ENCODE data around the gene DYNC1LI2.

Gene DYNC1LI2

DNA sequence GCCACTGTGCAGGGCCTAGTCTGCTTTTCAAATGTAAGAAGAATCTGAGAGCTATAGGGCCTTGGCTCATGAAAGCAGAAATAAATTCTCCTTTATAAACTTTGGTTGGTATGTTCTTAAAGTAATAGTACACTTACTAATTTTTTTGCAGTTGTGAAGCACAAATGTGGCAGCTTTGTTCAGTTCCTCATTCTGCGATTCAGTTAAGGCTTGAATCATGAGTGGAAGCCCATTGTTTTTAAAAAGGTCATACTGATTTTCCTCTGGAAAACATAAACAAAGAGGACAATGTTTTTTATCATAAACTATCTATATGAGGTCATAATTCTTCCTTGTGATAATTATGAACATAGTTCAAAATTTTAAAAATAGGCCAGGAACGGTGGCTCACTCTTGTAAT is 23.6 kb upstream of the DYNC1LI2 start:
- no peaks in the 10 kb centered on the region for H3K79me1 ChIP-seq (ENCODE audit: low read depth, low read length)
- H3K4me3 ChIP-seq (ENCODE audit: low read length in 2 of 2), result no peak overlapping the region
- no peak overlapping the region for H3K4ac ChIP-seq (ENCODE audit: low read length)
- no peak overlapping the region for H3K9ac ChIP-seq (ENCODE audit: low read depth, low read length, poor library complexity)
- H3K27me3 ChIP-seq (ENCODE audit: control insufficient read depth in 3 of 3, insufficient read depth in 3 of 3, low read depth in 1 of 3, low read length in 3 of 3), result no peaks in the 10 kb centered on the region
- no peak overlapping the region for H3K27ac ChIP-seq (replicated peaks; ENCODE audit: low read length)
- no peak for DNase-seq (ENCODE audit: low spot score)
- H2BK15ac ChIP-seq (ENCODE audit: low read length), result no peak overlapping the region
- H4K8ac ChIP-seq (ENCODE audit: low read depth, low read length), result no peak overlapping the region
- no peak overlapping the region for H3K23ac ChIP-seq (ENCODE audit: low read depth, low read length, poor library complexity)
- H3K4me1 ChIP-seq (ENCODE audit: control insufficient read depth in 2 of 2, insufficient read depth in 1 of 2, low read depth in 1 of 2, low read length in 2 of 2), result no peaks in the 10 kb centered on the region
- no peak overlapping the region for H3K4me2 ChIP-seq (ENCODE audit: insufficient read depth, low read length, poor library complexity, severe bottlenecking)
- no peak overlapping the region for H2BK12ac ChIP-seq (ENCODE audit: low read length)
- no peak overlapping the region for H2BK5ac ChIP-seq (ENCODE audit: low read length)
- H2BK120ac ChIP-seq (ENCODE audit: low read depth, low read length), result no peak overlapping the region
- H3K9me3 ChIP-seq (replicated peaks in 1 of 2; ENCODE audit: control insufficient read depth in 2 of 2, insufficient read depth in 1 of 2, low read depth in 1 of 2, low read length in 2 of 2), result no peaks in the 10 kb centered on the region
- no peak overlapping the region for H4K91ac ChIP-seq (ENCODE audit: low read depth, low read length, poor library complexity)
- no CpG with 5 or more reads among the region's 2 CpGs for WGBS, 2 donors (ENCODE audit: extremely low coverage in 2 of 2, insufficient read length in 2 of 2, insufficient replicate concordance in 1 of 2)
- H2AK5ac ChIP-seq (ENCODE audit: low read depth, low read length), result no peak overlapping the region
- no peak overlapping the region for H2AFZ ChIP-seq (ENCODE audit: low read length)
- no peaks in the 10 kb centered on the region for H3K36me3 ChIP-seq (replicated peaks in 1 of 2; ENCODE audit: control insufficient read depth in 2 of 2, insufficient read depth in 2 of 2, low read length in 2 of 2)
- no peak overlapping the region for H3K18ac ChIP-seq (ENCODE audit: low read length)
- no peak overlapping the region for H3K14ac ChIP-seq (ENCODE audit: low read length)

GRCh38 chr16:66758086-66758485 is 6.7 kb upstream of the DYNC1LI2 start:
- no peak overlapping the region for H2BK12ac ChIP-seq (ENCODE audit: low read length)
- H3K4me1 ChIP-seq (ENCODE audit: control insufficient read depth in 2 of 2, insufficient read depth in 1 of 2, low read depth in 1 of 2, low read length in 2 of 2), result no peaks in the 10 kb centered on the region
- H3K27ac ChIP-seq (replicated peaks; ENCODE audit: low read length), result no peak overlapping the region
- H2BK15ac ChIP-seq (ENCODE audit: low read length), result no peak overlapping the region
- H3K9me3 ChIP-seq (replicated peaks in 1 of 2; ENCODE audit: control insufficient read depth in 2 of 2, insufficient read depth in 1 of 2, low read depth in 1 of 2, low read length in 2 of 2), result no peaks in the 10 kb centered on the region
- no peak overlapping the region for H3K23ac ChIP-seq (ENCODE audit: low read depth, low read length, poor library complexity)
- H4K91ac ChIP-seq (ENCODE audit: low read depth, low read length, poor library complexity), result no peak overlapping the region
- no peak overlapping the region for H3K18ac ChIP-seq (ENCODE audit: low read length)
- no peak overlapping the region for H2AK5ac ChIP-seq (ENCODE audit: low read depth, low read length)
- H3K36me3 ChIP-seq (replicated peaks in 1 of 2; ENCODE audit: control insufficient read depth in 2 of 2, insufficient read depth in 2 of 2, low read length in 2 of 2), result no peaks in the 10 kb centered on the region
- no peaks in the 10 kb centered on the region for H3K79me1 ChIP-seq (ENCODE audit: low read depth, low read length)
- no peak for DNase-seq (ENCODE audit: low spot score)
- no peak overlapping the region for H3K4ac ChIP-seq (ENCODE audit: low read length)
- no peak overlapping the region for H2BK5ac ChIP-seq (ENCODE audit: low read length)
- no peak overlapping the region for H3K14ac ChIP-seq (ENCODE audit: low read length)
- peaks cover 0 to 23% (median 0%) of the 10 kb centered on the region in 3 experiments for H3K27me3 ChIP-seq (ENCODE audit: control insufficient read depth in 3 of 3, insufficient read depth in 3 of 3, low read depth in 1 of 3, low read length in 3 of 3)
- no peak overlapping the region for H3K9ac ChIP-seq (ENCODE audit: low read depth, low read length, poor library complexity)
- H3K4me3 ChIP-seq (ENCODE audit: low read length in 2 of 2), result no peak overlapping the region
- no peak overlapping the region for H4K8ac ChIP-seq (ENCODE audit: low read depth, low read length)
- no peak overlapping the region for H3K4me2 ChIP-seq (ENCODE audit: insufficient read depth, low read length, poor library complexity, severe bottlenecking)
- no peak overlapping the region for H2AFZ ChIP-seq (ENCODE audit: low read length)
- no peak overlapping the region for H2BK120ac ChIP-seq (ENCODE audit: low read depth, low read length)

DNA sequence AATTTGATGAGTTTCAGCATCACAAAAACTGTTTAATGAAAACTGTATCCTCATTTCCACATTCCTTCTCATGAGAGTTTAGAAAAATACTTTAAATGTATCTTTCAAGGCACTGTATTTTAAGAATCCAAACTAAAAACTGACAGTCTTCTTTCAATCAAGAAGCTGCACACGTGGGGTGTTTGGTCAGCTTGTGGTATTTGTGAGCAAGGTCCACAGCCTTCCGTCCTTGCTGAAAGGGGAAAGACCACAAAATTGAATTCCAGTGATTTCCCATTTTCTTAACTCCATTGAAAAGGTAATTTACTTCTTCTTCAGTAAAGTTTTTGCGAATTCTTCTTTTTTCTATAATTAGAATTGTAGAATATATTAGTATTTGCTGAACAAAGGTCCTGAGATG is 3.4 kb upstream of the DYNC1LI2 start:
- H3K9ac ChIP-seq (ENCODE audit: low read depth, low read length, poor library complexity), result no peak overlapping the region
- no CpG with 5 or more reads among the region's 3 CpGs for WGBS, 2 donors (ENCODE audit: extremely low coverage in 2 of 2, insufficient read length in 2 of 2, insufficient replicate concordance in 1 of 2)
- H3K27ac ChIP-seq (replicated peaks; ENCODE audit: low read length), result no peak overlapping the region
- H2BK12ac ChIP-seq (ENCODE audit: low read length), result no peak overlapping the region
- H3K4me3 ChIP-seq (ENCODE audit: low read length in 2 of 2), result no peak overlapping the region
- H3K36me3 ChIP-seq (replicated peaks in 1 of 2; ENCODE audit: control insufficient read depth in 2 of 2, insufficient read depth in 2 of 2, low read length in 2 of 2), result peaks cover 0 to 8% of the 10 kb centered on the region in 2 donors
- H3K14ac ChIP-seq (ENCODE audit: low read length), result no peak overlapping the region
- no peak overlapping the region for H2BK5ac ChIP-seq (ENCODE audit: low read length)
- H2BK120ac ChIP-seq (ENCODE audit: low read depth, low read length), result no peak overlapping the region
- no peak overlapping the region for H2BK15ac ChIP-seq (ENCODE audit: low read length)
- no peak overlapping the region for H4K91ac ChIP-seq (ENCODE audit: low read depth, low read length, poor library complexity)
- H3K18ac ChIP-seq (ENCODE audit: low read length), result no peak overlapping the region
- peaks cover 0 to 30% (median 3%) of the 10 kb centered on the region in 3 experiments for H3K27me3 ChIP-seq (ENCODE audit: control insufficient read depth in 3 of 3, insufficient read depth in 3 of 3, low read depth in 1 of 3, low read length in 3 of 3)
- H3K79me1 ChIP-seq (ENCODE audit: low read depth, low read length), result peaks cover 3% of the 10 kb centered on the region
- peaks cover 4 to 8% of the 10 kb centered on the region in 2 donors for H3K4me1 ChIP-seq (ENCODE audit: control insufficient read depth in 2 of 2, insufficient read depth in 1 of 2, low read depth in 1 of 2, low read length in 2 of 2)
- no peak overlapping the region for H3K4me2 ChIP-seq (ENCODE audit: insufficient read depth, low read length, poor library complexity, severe bottlenecking)
- H3K4ac ChIP-seq (ENCODE audit: low read length), result no peak overlapping the region
- no peak overlapping the region for H2AFZ ChIP-seq (ENCODE audit: low read length)
- H3K9me3 ChIP-seq (replicated peaks in 1 of 2; ENCODE audit: control insufficient read depth in 2 of 2, insufficient read depth in 1 of 2, low read depth in 1 of 2, low read length in 2 of 2), result no peaks in the 10 kb centered on the region
- H3K23ac ChIP-seq (ENCODE audit: low read depth, low read length, poor library complexity), result no peak overlapping the region
- DNase-seq (ENCODE audit: low spot score), result no peak
- no peak overlapping the region for H4K8ac ChIP-seq (ENCODE audit: low read depth, low read length)
- H2AK5ac ChIP-seq (ENCODE audit: low read depth, low read length), result no peak overlapping the region

GRCh38 chr16:66754211-66754610 is 2.8 kb upstream of the DYNC1LI2 start:
- peaks cover 0 to 30% (median 3%) of the 10 kb centered on the region in 3 experiments for H3K27me3 ChIP-seq (ENCODE audit: control insufficient read depth in 3 of 3, insufficient read depth in 3 of 3, low read depth in 1 of 3, low read length in 3 of 3)
- H3K27ac ChIP-seq (replicated peaks; ENCODE audit: low read length), result no peak overlapping the region
- no peak overlapping the region for H3K14ac ChIP-seq (ENCODE audit: low read length)
- no peak overlapping the region for H3K9ac ChIP-seq (ENCODE audit: low read depth, low read length, poor library complexity)
- H3K79me1 ChIP-seq (ENCODE audit: low read depth, low read length), result peaks cover 3% of the 10 kb centered on the region
- H2BK5ac ChIP-seq (ENCODE audit: low read length), result no peak overlapping the region
- H4K91ac ChIP-seq (ENCODE audit: low read depth, low read length, poor library complexity), result no peak overlapping the region
- no peak overlapping the region for H3K4me3 ChIP-seq (ENCODE audit: low read length in 2 of 2)
- no peak overlapping the region for H2BK12ac ChIP-seq (ENCODE audit: low read length)
- no peak overlapping the region for H3K4ac ChIP-seq (ENCODE audit: low read length)
- H2AK5ac ChIP-seq (ENCODE audit: low read depth, low read length), result no peak overlapping the region
- H3K4me1 ChIP-seq (ENCODE audit: control insufficient read depth in 2 of 2, insufficient read depth in 1 of 2, low read depth in 1 of 2, low read length in 2 of 2), result peaks cover 4 to 9% of the 10 kb centered on the region in 2 donors
- H3K36me3 ChIP-seq (replicated peaks in 1 of 2; ENCODE audit: control insufficient read depth in 2 of 2, insufficient read depth in 2 of 2, low read length in 2 of 2), result peaks cover 1 to 15% of the 10 kb centered on the region in 2 donors
- no peak overlapping the region for H3K23ac ChIP-seq (ENCODE audit: low read depth, low read length, poor library complexity)
- no peak for DNase-seq (ENCODE audit: low spot score)
- no peak overlapping the region for H2AFZ ChIP-seq (ENCODE audit: low read length)
- no peak overlapping the region for H4K8ac ChIP-seq (ENCODE audit: low read depth, low read length)
- H3K9me3 ChIP-seq (replicated peaks in 1 of 2; ENCODE audit: control insufficient read depth in 2 of 2, insufficient read depth in 1 of 2, low read depth in 1 of 2, low read length in 2 of 2), result no peaks in the 10 kb centered on the region
- WGBS, 2 donors (ENCODE audit: extremely low coverage in 2 of 2, insufficient read length in 2 of 2, insufficient replicate concordance in 1 of 2), result no CpG with 5 or more reads among the region's 2 CpGs
- H2BK120ac ChIP-seq (ENCODE audit: low read depth, low read length), result no peak overlapping the region
- H3K18ac ChIP-seq (ENCODE audit: low read length), result no peak overlapping the region
- no peak overlapping the region for H3K4me2 ChIP-seq (ENCODE audit: insufficient read depth, low read length, poor library complexity, severe bottlenecking)
- no peak overlapping the region for H2BK15ac ChIP-seq (ENCODE audit: low read length)
